ENCODE measurements around the gene MEGF11.

MEGF11 gene

DNA sequence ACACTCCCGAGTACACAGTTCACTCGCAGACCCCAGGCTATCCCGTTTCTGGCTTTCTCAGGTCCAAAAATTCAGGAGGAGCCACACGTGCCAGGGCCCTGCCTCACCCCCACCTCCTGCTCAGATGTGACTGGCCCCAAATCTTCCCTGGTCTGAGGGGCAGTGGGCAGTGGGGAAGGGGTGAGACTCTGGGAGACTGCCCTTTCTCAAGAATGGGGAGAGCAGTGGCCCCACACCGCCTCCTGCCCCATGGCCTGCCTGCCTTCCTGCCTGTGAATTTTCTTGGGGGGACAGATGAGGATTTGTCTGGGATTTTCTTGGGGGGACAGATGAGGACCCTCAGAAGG lies 174.6 kb downstream of the MEGF11 start:
- DNase-seq: no peak

GRCh38 chr15:66078196-66078928 lies 175.2 kb downstream of the MEGF11 start:
- DNase-seq: no peak

DNA sequence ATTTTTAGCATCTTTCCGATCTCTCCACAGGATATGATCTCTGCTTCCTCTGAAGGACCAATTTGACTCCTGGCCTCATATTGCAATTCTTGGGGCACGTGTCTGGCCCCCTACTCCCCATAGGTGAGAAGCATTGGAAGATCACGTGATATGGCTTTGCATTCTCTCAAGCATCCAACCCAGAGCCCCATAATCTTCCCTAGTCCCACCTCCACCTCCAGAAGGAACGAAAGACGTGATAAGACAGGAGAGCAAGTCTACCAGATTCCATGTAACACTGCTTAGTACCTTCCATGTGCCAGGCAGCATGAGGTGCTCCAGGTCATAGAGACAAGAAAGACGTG lies 176.3 kb downstream of the MEGF11 start:
- DNase-seq: no peak

- DNase-seq: no peak
These were observed 176.8 kb downstream of the MEGF11 start for GRCh38 chr15:66076591-66077319.

DNA sequence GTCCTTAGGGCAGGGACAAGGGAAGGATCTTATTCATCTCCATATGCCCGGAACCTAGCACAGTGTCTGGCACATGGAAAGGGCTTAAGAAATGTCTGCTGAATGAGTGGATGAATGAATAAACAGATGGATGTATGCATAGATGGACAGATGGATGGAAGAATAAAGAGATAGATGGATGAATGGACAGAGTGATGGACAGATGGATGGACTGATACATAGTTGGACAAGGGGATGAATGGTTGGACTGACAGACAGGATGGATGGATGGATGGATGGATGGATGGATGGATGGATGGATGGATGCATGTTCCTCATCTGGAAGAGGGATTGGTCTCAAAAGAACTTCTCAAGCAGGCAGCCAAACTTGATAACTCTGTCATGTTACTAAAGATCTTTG lies 177.6 kb downstream of the MEGF11 start:
- DNase-seq: no peak

- DNase-seq: no peak
These were observed 180.8 kb downstream of the MEGF11 start for GRCh38 chr15:66072616-66073361.

DNA sequence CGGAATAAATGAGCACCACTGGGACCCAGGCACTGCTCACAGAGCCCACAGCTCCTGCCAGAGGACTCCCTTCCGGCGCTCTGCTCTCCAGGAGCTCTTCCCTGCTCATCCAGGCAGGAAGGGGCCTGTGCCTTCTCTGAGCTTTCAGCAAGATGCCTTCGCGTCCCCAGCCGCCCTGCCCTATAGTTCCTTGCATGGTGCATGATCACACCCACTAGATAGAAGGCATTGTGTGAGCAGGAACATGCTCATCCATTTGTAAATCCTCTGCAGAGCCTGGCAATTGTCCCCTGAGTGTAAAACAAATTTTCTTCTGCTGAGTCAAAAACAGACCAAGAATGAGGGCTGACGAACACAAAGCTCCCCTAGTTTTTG lies 181.6 kb downstream of the MEGF11 start:
- no peak for DNase-seq

- no peak for DNase-seq
These were observed 182.2 kb downstream of the MEGF11 start for GRCh38 chr15:66071160-66071920.

GRCh38 chr15:66070220-66070934 lies 183.2 kb downstream of the MEGF11 start:
- DNase-seq: no peak

DNA sequence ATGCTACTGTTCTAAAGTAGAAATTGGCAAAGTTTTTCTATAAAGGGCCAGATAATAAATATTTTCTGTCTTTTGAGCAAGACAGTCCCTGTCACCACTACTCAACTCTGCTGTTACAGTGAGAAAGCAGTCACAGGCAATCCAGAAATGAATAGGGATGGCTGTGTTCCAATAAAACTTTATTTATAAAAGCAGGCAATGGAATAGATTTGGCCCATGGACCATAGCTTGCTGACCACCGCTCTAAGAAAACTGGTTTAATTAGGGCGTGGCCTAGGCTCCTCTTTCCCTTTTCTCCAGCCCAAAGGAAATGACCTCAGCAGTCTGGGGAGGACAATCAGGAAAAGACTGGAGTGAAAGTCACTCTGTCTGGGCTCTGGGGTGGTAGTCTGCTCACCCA lies 183.8 kb downstream of the MEGF11 start:
- DNase-seq: no peak

DNA sequence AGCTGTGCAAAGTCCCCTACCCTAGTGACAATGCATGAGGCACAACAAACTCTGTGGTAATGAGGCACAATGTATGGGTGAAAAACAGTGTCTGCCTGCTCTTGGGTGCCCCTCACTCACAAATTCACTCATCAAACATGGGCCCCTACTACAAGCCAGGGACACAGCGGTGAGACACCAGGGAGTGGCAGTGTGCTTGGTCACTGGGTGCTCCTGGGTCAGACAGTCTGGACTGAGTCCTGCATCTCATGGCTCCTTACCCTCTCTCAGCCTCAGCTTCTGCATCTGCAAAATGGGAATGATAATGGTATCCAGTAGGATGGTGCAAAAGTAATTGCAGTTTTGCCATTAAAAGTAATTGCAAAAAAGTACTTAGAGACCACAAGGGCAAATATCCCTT lies 184.7 kb downstream of the MEGF11 start:
- no peak for DNase-seq

GRCh38 chr15:66067687-66068086 lies 185.9 kb downstream of the MEGF11 start:
- no peak for DNase-seq

GRCh38 chr15:66066481-66066880 lies 187.1 kb downstream of the MEGF11 start:
- DNase-seq: no peak

- no peak for DNase-seq
These were observed 187.5 kb downstream of the MEGF11 start for GRCh38 chr15:66066005-66066404.

DNA sequence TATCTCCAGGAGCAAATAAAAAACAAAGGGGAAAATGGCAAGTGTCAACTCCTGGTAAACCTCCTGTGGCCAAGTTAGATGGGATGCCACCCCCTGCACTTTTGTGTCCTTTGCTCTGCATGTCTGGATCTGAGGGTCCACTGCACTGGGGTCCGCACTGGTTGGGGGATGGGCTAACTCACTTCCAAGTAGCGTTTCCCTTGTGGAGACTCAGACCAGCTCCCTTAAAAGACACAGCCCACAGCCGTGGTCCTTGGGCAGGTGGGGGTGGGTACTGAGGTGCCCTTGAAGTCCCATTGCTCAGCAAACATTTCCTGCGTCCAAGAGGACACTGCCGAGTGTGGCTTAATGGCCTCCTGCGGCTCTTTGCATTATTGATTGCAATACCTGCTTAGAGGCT lies 188.2 kb downstream of the MEGF11 start:
- DNase-seq: no peak

- no peak for DNase-seq
These were observed 190.4 kb downstream of the MEGF11 start for GRCh38 chr15:66063147-66063546.

DNA sequence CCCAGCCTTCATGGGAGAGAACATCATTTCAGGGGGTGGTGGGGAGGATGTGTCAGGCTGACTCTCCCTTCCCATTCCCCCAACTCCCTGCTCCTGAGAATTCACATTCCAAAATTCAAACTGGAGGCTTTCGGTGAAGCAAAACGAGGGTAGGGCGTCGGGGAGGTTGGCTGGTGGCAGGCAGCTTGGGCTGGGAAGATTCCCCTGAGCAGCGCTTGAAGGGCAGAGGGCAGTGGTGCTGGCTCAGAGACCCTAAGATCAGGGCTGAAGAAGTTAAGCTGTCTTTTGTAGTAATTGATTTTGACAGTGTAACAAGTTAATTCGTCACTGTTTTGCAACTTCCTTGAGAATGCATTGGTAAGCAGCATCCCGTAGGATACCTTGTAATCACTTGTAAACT lies 196.5 kb downstream of the MEGF11 start:
- DNase-seq: no peak

GRCh38 chr15:66053991-66054390 lies 199.6 kb downstream of the MEGF11 start:
- no peak for DNase-seq

GRCh38 chr15:66051833-66052232 lies 201.7 kb downstream of the MEGF11 start:
- no peak for DNase-seq

- no peak for DNase-seq
These were observed 203.3 kb downstream of the MEGF11 start for GRCh38 chr15:66050264-66050663.

DNA sequence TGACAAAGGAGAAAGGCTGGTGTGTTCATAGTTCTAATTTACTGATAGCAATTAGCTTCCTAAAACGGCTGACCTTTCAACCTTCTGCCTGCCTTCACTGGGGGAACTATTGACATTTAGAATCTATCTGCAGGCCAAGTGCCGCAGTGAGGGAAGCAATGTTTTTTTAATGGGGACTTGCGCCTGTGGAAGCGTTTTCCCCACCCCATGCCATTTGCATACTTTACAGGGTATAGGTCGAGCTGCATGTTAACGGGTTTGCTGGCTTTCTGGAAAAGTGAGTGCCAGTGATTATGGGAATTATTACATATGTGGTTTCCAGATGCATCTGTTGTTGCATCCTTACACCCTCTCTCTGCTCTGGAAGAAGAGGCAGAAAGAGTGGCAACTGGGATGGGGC lies 204.2 kb downstream of the MEGF11 start:
- DNase-seq: no peak

DNA sequence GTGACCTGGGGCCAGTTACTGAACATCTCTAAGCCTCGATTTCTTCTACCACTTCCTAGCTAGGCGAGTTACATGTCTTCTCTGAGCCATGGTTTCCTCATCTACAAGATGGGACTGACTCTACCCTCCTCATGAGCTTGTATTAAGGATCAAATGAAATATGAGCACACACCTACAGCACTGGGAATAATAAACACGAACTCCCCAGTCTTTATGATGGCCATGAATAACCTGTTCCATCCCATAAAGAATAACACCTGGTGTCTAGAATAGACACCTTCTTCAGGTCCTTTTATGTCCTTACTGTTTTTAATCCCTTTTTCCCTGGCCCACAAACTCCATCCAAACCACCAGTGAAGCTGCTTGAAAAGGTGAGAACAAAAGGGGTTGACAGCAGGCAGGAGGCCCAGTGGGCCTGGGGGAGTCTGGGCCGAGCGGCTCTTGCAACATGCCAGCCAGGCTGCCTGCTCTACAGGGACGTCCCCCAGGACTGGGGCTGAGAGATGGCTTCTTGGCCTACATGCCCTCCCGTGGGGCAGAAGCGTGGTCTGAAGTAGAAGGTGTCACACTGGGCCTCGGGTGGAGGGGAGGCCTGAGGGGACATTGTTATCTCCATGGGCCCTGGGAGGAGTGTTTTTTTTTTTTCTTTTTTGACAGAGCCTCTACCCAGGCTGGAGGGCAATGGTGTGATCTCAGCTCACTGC lies 206.1 kb downstream of the MEGF11 start:
- DNase-seq: no peak

Data from activated CD4-positive, alpha-beta T cell treated with anti-CD3 and anti-CD28 coated beads for 4 hours (primary cell).